Liver (tissue), 9 donors: ENCODE data around the gene OR2Y1. TPM values are rescaled to one million over a fixed set of nuclear protein-coding genes. Genes with fewer than 3 reads are reported as not detected.

Experiments
- DNase-seq: peaks from one replicate; pipeline ENCODE4 v3.0.0-alpha.2; 2017; ENCODE audit warnings: low spot score
- H3K27ac ChIP-seq, 2 donors: one replicate each; pipeline ENCODE4 v1.7.0; 2013; ENCODE audit warnings: inconsistent platforms in 2 of 2, low read length in 2 of 2, control low read depth in 1 of 2, low read depth in 1 of 2, mild to moderate bottlenecking in 1 of 2
- H3K27me3 ChIP-seq, 4 donors: one replicate each; pipeline versions ENCODE4 v1.6.1 to v1.7.0; 2013; ENCODE audit warnings: low read length in 3 of 4, inconsistent platforms in 1 of 4, mild to moderate bottlenecking in 1 of 4, moderate library complexity in 1 of 4; ENCODE audit not compliant: control insufficient read depth in 4 of 4, insufficient read depth in 4 of 4
- H3K36me3 ChIP-seq, 4 donors: one replicate each; pipeline versions ENCODE4 v1.6.1 to v1.7.0; 2013; ENCODE audit warnings: low read length in 3 of 4, mild to moderate bottlenecking in 3 of 4, low read depth in 1 of 4, moderate library complexity in 1 of 4; ENCODE audit not compliant: control insufficient read depth in 4 of 4, insufficient read depth in 3 of 4
- H3K4me1 ChIP-seq, 4 donors: one replicate each; pipeline versions ENCODE4 v1.6.1 to v1.7.0; 2013; ENCODE audit warnings: low read length in 3 of 4, mild to moderate bottlenecking in 3 of 4, moderate library complexity in 1 of 4; ENCODE audit not compliant: control insufficient read depth in 4 of 4, insufficient read depth in 4 of 4
- H3K4me3 ChIP-seq, 3 donors: one replicate each; pipeline versions ENCODE4 v1.6.1 to v1.7.0; 2013; ENCODE audit warnings: low read length in 3 of 3, control low read depth in 1 of 3, low read depth in 1 of 3, mild to moderate bottlenecking in 1 of 3
- H3K9ac ChIP-seq, 2 donors: one replicate each; pipeline ENCODE4 v1.7.0; 2013; ENCODE audit warnings: low read length in 2 of 2, mild to moderate bottlenecking in 2 of 2, moderate library complexity in 2 of 2, control low read depth in 1 of 2, low read depth in 1 of 2
- H3K9me3 ChIP-seq, 4 donors: one replicate each; pipeline versions ENCODE4 v1.6.1 to v1.7.0; 2013; ENCODE audit warnings: low read length in 3 of 4; ENCODE audit not compliant: control insufficient read depth in 4 of 4
- ATF3 ChIP-seq: IDR thresholded peaks from 2 replicates; pipeline ENCODE4 v1.6.1; 2016; ENCODE audit warnings: antibody characterized with exemption
- CTCF ChIP-seq: fragments of 150-350 bp; IDR thresholded peaks from 2 replicates; pipeline ENCODE4 v1.5.1; 2017; ENCODE audit warnings: improper control_type of control experiment, low read depth, low read length; ENCODE audit not compliant: missing input control
- EGR1 ChIP-seq, 2 donors: IDR thresholded peaks; 2 replicates each; pipeline ENCODE4 v1.6.1; 2016 to 2018; ENCODE audit warnings: antibody characterized with exemption in 2 of 2, low read depth in 2 of 2
- FOXA1 ChIP-seq: IDR thresholded peaks from 2 replicates; pipeline ENCODE4 v1.6.1; 2016; ENCODE audit warnings: antibody characterized with exemption
- FOXA2 ChIP-seq: IDR thresholded peaks from 2 replicates; pipeline ENCODE4 v1.6.1; 2016; ENCODE audit warnings: antibody characterized with exemption
- GABPA ChIP-seq, 2 donors: IDR thresholded peaks in 1 of 2; conservative IDR thresholded peaks in 1 of 2; 2 replicates each; pipeline ENCODE4 v1.6.1; 2016; ENCODE audit warnings: antibody characterized with exemption in 2 of 2, mild to moderate bottlenecking in 1 of 2, moderate library complexity in 1 of 2
- HNF4A ChIP-seq, 2 donors: conservative IDR thresholded peaks; 2 replicates each; pipeline ENCODE4 v1.6.1; 2016; ENCODE audit warnings: antibody characterized with exemption in 2 of 2, mild to moderate bottlenecking in 2 of 2
- HNF4G ChIP-seq: IDR thresholded peaks from 2 replicates; pipeline ENCODE4 v1.6.1; 2016; ENCODE audit warnings: antibody characterized with exemption
- RAD21 ChIP-seq, 2 donors: IDR thresholded peaks; 2 replicates each; pipeline ENCODE4 v1.6.1; 2016; ENCODE audit warnings: antibody characterized with exemption in 2 of 2, mild to moderate bottlenecking in 2 of 2
- REST ChIP-seq: IDR thresholded peaks from 2 replicates; pipeline ENCODE4 v1.6.1; 2016; ENCODE audit warnings: antibody characterized with exemption, mild to moderate bottlenecking
- RXRA ChIP-seq, 2 donors: IDR thresholded peaks; 2 replicates each; pipeline ENCODE4 v1.6.1; 2017 to 2018; ENCODE audit warnings: antibody characterized with exemption in 2 of 2, mild to moderate bottlenecking in 1 of 2
- SP1 ChIP-seq: IDR thresholded peaks from 2 replicates; pipeline ENCODE4 v1.6.1; 2018; ENCODE audit warnings: antibody characterized with exemption, mild to moderate bottlenecking
- TAF1 ChIP-seq: conservative IDR thresholded peaks from 2 replicates; pipeline ENCODE4 v1.6.1; 2016; ENCODE audit warnings: antibody characterized with exemption, mild to moderate bottlenecking
- YY1 ChIP-seq: IDR thresholded peaks from 2 replicates; pipeline ENCODE4 v1.6.1; 2016; ENCODE audit warnings: antibody characterized with exemption, mild to moderate bottlenecking
- WGBS: extraction: QIAGEN DNeasy Blood & Tissue Kit; methylation state at CpG from one replicate; pipeline ENCODE4 v1.1.7; 2013; 5-methylcytosine and 5-hydroxymethylcytosine counted together
- polyA plus RNA-seq, 2 donors: library from polyadenylated mRNA; stranded (reverse) in 1 of 2; unstranded in 1 of 2; fragments of 200-250 nt in 1 of 2; fragments of >200 nt in 1 of 2; fragmentation: Nextera tagmentation in 1 of 2; extraction: Ambion mirVana in 1 of 2; gene quantifications; one replicate each; pipeline versions ENCODE4 v1.2.1 to v1.2.3, GENCODE V29; 2013 to 2015
- total RNA-seq, 2 donors: library from RNA; depleted of rRNA; stranded (reverse); fragments of >200 nt; gene quantifications; one replicate each; pipeline ENCODE4 v1.2.3, GENCODE V29; 2014
- TF ChIP-seq, protein P1 (sequence below): IDR thresholded peaks from 2 replicates; pipeline ENCODE4 v1.6.1; 2016; ENCODE audit warnings: antibody characterized with exemption
- donor health status: healthy.
- donor health status: healthy.
- donor health status: healthy.
- donor health status: healthy.
- donor health status: healthy.

Gene OR2Y1
- total and polyA plus RNA-seq, 4 donors, result not detected

- no peak for DNase-seq
- Histone ChIP-seq H3K27me3 (peaks cover 0 to 5% (median 0%) of the 10 kb centered on the region in 4 donors), H3K9ac (no peak overlapping the region), H3K36me3 (no peaks in the 10 kb centered on the region), H3K27ac (no peak overlapping the region), H3K4me1 (no peaks in the 10 kb centered on the region), H3K9me3 (peaks cover 0 to 1% (median 0%) of the 10 kb centered on the region in 4 donors), H3K4me3 (no peak overlapping the region)
- no peak for TF ChIP-seq HNF4G
- no peak for TF ChIP-seq ATF3
- no peak for TF ChIP-seq HNF4A (conservative IDR thresholded peaks at IDR 0.05)
- no peak for TF ChIP-seq EGR1 (IDR thresholded peaks at IDR 0.05; ENCODE audit: low read depth in 2 of 2)
- TF ChIP-seq REST, result no peak
- no peak for TF ChIP-seq CTCF
- TF ChIP-seq, protein P1, sequence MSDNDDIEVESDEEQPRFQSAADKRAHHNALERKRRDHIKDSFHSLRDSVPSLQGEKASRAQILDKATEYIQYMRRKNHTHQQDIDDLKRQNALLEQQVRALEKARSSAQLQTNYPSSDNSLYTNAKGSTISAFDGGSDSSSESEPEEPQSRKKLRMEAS, result no peak
- TF ChIP-seq YY1, result no peak
- TF ChIP-seq RAD21 (IDR thresholded peaks at IDR 0.05), result no peak
- 83% methylated on average over 3 of the region's 3 CpGs for WGBS
Observed at GRCh38 chr5:180769821-180770220, 30.0 kb upstream of the OR2Y1 start.

- Histone ChIP-seq H3K27ac (no peak overlapping the region), H3K9me3 (peaks cover 1 to 8% (median 3%) of the 10 kb centered on the region in 4 donors), H3K4me3 (no peak overlapping the region), H3K4me1 (no peaks in the 10 kb centered on the region), H3K36me3 (no peaks in the 10 kb centered on the region), H3K27me3 (peaks cover 0 to 3% (median 0%) of the 10 kb centered on the region in 4 donors), H3K9ac (no peak overlapping the region)
- DNase-seq, result no peak
- 70% methylated on average over 2 of the region's 2 CpGs for WGBS
- no peak for TF ChIP-seq SP1
Observed at GRCh38 chr5:180755601-180756000, 15.7 kb upstream of the OR2Y1 start.

DNA sequence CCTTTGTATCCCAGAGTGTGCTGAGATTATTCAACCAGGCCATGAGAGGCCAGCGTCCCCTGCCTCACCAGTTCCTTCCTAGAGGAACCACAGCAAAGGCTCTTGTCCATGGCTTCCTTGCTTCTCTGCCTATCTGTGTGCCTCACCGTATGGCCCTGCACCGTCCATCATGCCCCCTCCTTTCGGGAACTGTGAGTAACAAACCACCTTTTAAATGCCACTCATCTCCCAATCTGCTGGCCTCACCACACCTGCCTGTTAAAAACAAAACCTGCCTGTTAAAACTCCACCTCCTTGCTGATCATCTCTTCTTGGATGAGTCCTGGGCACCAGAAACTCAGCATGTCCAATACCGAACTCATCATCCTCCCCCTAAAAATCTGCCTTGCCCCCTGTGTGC lies 4.4 kb upstream of the OR2Y1 start:
- Histone ChIP-seq H3K36me3 (no peaks in the 10 kb centered on the region), H3K9me3 (no peaks in the 10 kb centered on the region), H3K27me3 (peaks cover 0 to 16% (median 4%) of the 10 kb centered on the region in 4 donors), H3K4me1 (no peaks in the 10 kb centered on the region), H3K9ac (no peak overlapping the region), H3K4me3 (no peak overlapping the region), H3K27ac (no peak overlapping the region)
- TF ChIP-seq ATF3 (no peak), FOXA1 (no peak), TAF1 (no peak), GABPA (IDR thresholded peaks at IDR 0.05 in 1 of 2, conservative IDR thresholded peaks at IDR 0.05 in 1 of 2) (no peak), FOXA2 (no peak), CTCF (no peak), RXRA (IDR thresholded peaks at IDR 0.05) (no peak), HNF4A (conservative IDR thresholded peaks at IDR 0.05) (no peak)
- TF ChIP-seq, protein P1, result no peak
- 66% methylated on average over 5 of the region's 5 CpGs for WGBS
- DNase-seq, result no peak
